Left ventricle myocardium inferior (tissue), 1 donor: ENCODE results near the gene IPCEF1. TPM values are rescaled to one million over a fixed set of nuclear protein-coding genes. Genes with fewer than 3 reads are reported as not detected.

Experiments
- DNase-seq: peaks from one replicate; pipeline ENCODE4 v3.0.0-alpha.2; 2020
- H3K27ac ChIP-seq: fragments of 200-600 bp; replicated peaks from 2 replicates; pipeline ENCODE4 v1.8.0; 2021
- H3K27me3 ChIP-seq: fragments of 200-600 bp; 2 replicates; pipeline ENCODE4 v1.8.0; 2021; ENCODE audit warnings: low read depth
- H3K36me3 ChIP-seq: fragments of 200-600 bp; 2 replicates; pipeline ENCODE4 v1.8.0; 2021
- H3K4me1 ChIP-seq: fragments of 200-600 bp; 2 replicates; pipeline ENCODE4 v1.8.0; 2021
- H3K4me3 ChIP-seq: fragments of 200-600 bp; 2 replicates; pipeline ENCODE4 v1.8.0; 2021; ENCODE audit warnings: mild to moderate bottlenecking, moderate library complexity
- H3K9me3 ChIP-seq: fragments of 200-600 bp; replicated peaks from 2 replicates; pipeline ENCODE4 v1.8.0; 2021
- CTCF ChIP-seq: fragments of 200-600 bp; IDR thresholded peaks from 2 replicates; pipeline ENCODE4 v1.8.0; 2021; ENCODE audit warnings: antibody characterized with exemption, mild to moderate bottlenecking, borderline replicate concordance
- intact Hi-C: fragments of 100-400 bp; cut with micrococcal nuclease; formaldehyde crosslinking; loops from one replicate; pipeline ENCODE4 v1.11.0; 2022
- total RNA-seq: library from RNA; stranded (reverse); fragmentation: NEBNext Ultra II Directional; extraction: Animal tissue kit (Norgen Biotek cat#: 25700); gene quantifications from one replicate; pipeline ENCODE4 v1.2.1, GENCODE V29; 2021
- donor health status: DM: no; HTN: yes; CAD: no; lungs with severe emphysema.

The IPCEF1 gene
- total RNA-seq, 1 donor from 2014 or later, result 1.7 TPM

- no peak for DNase-seq
- TF ChIP-seq CTCF, result no peak
- intact Hi-C loops, result no loop called here
These were observed 137.8 kb downstream of the IPCEF1 start for GRCh38 chr6:154218787-154219186.

GRCh38 chr6:154218301-154218700, 138.3 kb downstream of the IPCEF1 start:
- no peak for TF ChIP-seq CTCF
- Histone ChIP-seq H3K4me3 (no peak overlapping the region), H3K27ac (no peak overlapping the region), H3K36me3 (no peaks in the 10 kb centered on the region), H3K4me1 (no peaks in the 10 kb centered on the region), H3K9me3 (no peaks in the 10 kb centered on the region), H3K27me3 (no peaks in the 10 kb centered on the region)
- intact Hi-C loops, result no loop called here
- no peak for DNase-seq

More at GRCh38 chr6:154218787-154219186, 137.8 kb downstream of the IPCEF1 start:
- no peaks in the 10 kb centered on the region for H3K4me1 ChIP-seq
- no peak overlapping the region for H3K27ac ChIP-seq
- no peaks in the 10 kb centered on the region for H3K36me3 ChIP-seq
- H3K27me3 ChIP-seq, result no peaks in the 10 kb centered on the region
- H3K4me3 ChIP-seq, result no peak overlapping the region
- H3K9me3 ChIP-seq, result no peaks in the 10 kb centered on the region

- Histone ChIP-seq H3K27me3 (no peaks in the 10 kb centered on the region), H3K36me3 (no peaks in the 10 kb centered on the region), H3K9me3 (no peaks in the 10 kb centered on the region), H3K4me3 (no peak overlapping the region), H3K27ac (no peak overlapping the region), H3K4me1 (no peaks in the 10 kb centered on the region)
- no peak for DNase-seq
- TF ChIP-seq CTCF, result no peak
- intact Hi-C loops, result no loop called here
These were observed 142.8 kb downstream of the IPCEF1 start for GRCh38 chr6:154213782-154214181.

GRCh38 chr6:154210678-154211077, 145.9 kb downstream of the IPCEF1 start:
- intact Hi-C loops, result no loop called here
- H3K4me3 ChIP-seq, result no peak overlapping the region
- H3K27me3 ChIP-seq, result no peaks in the 10 kb centered on the region
- no peaks in the 10 kb centered on the region for H3K9me3 ChIP-seq
- H3K36me3 ChIP-seq, result no peaks in the 10 kb centered on the region
- no peaks in the 10 kb centered on the region for H3K4me1 ChIP-seq
- no peak overlapping the region for H3K27ac ChIP-seq
- TF ChIP-seq CTCF, result no peak
- DNase-seq, result no peak

- Histone ChIP-seq H3K27me3 (no peaks in the 10 kb centered on the region), H3K4me3 (no peak overlapping the region), H3K36me3 (no peaks in the 10 kb centered on the region), H3K9me3 (no peaks in the 10 kb centered on the region), H3K4me1 (no peaks in the 10 kb centered on the region), H3K27ac (no peak overlapping the region)
- no peak for DNase-seq
- intact Hi-C loops, result no loop called here
- no peak for TF ChIP-seq CTCF
These were observed 147.0 kb downstream of the IPCEF1 start for GRCh38 chr6:154209555-154209954.

- TF ChIP-seq CTCF, result no peak
- Histone ChIP-seq H3K36me3 (no peaks in the 10 kb centered on the region), H3K9me3 (no peaks in the 10 kb centered on the region), H3K4me1 (no peaks in the 10 kb centered on the region), H3K4me3 (no peak overlapping the region), H3K27ac (no peak overlapping the region), H3K27me3 (no peaks in the 10 kb centered on the region)
- no peak for DNase-seq
- intact Hi-C loops, result no loop called here
These were observed 149.6 kb downstream of the IPCEF1 start for GRCh38 chr6:154206996-154207395.
